Left renal pelvis (tissue), 4 donors: ENCODE results near the gene MRPS14. TPM values are rescaled to one million over a fixed set of nuclear protein-coding genes. Genes with fewer than 3 reads are reported as not detected.
"Not testable (repeated sequence)": the region's sequence is repeated elsewhere in the genome, so short reads cannot be mapped to it uniquely, and the experiment has no call there.

ENCODE experiments used
- DNase-seq, 4 donors: peaks; one replicate each; pipeline ENCODE4 v3.0.0-alpha.2; 2013; ENCODE audit warnings: low read depth in 4 of 4, low spot score in 3 of 4
- polyA plus RNA-seq, 4 donors: library from polyadenylated mRNA; unstranded; fragments of 120-200 nt; gene quantifications; one replicate each; pipeline ENCODE4 v1.2.1, GENCODE V29; 2013; ENCODE audit not compliant: insufficient read length in 4 of 4

The MRPS14 gene
- polyA plus RNA-seq, 4 donors = 46.4 to 56.4 (median 49.2) TPM

DNA sequence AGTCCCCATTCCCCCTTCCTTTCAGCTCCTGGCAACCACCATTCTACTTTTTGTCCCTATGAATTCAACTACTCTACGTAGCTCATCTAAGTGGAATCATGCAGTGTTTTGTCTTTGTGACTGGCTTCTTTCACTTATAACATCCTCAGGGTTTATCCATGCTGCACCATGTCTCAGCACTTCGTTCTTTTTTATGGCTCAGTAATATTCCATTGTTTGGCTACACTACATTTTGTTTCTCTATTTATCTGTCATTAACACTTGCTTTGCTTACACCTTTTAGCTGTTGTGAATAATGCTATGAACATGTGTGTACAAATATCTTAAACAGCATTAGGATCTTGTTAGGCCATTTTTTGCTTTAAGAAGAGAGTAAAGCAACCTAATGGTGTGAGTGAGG lies 1.5 kb upstream of the MRPS14 start:
- no peak for DNase-seq

DNA sequence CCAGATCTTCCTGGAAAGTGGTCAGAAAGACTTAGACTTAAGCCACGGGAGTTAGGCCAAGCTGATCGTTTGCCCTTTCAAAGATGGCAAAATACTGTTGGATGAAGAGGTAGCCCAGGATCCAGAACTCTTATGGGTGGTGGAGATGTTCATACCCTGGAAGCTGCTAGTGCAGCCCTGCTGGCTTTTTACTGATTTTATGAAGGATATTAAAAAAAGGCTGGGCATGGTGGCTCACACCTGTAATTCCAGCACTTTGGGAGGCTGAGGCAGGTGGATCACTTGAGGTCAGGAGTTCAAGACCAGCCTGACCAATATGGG lies 657 bp upstream of the MRPS14 start:
- not testable (repeated sequence) for DNase-seq

GRCh38 chr1:175019524-175019923 lies 3.7 kb downstream of the MRPS14 start:
- DNase-seq = no peak

GRCh38 chr1:175015243-175015642 lies 8.0 kb downstream of the MRPS14 start:
- DNase-seq = no peak

- DNase-seq = no peak
Observed at GRCh38 chr1:175013445-175013844, 9.8 kb downstream of the MRPS14 start.

- no peak for DNase-seq
Observed at GRCh38 chr1:175009532-175009931, 13.7 kb downstream of the MRPS14 start.

GRCh38 chr1:175005085-175005783 lies 18.0 kb downstream of the MRPS14 start:
- DNase-seq = no peak

GRCh38 chr1:175003521-175003920 lies 19.7 kb downstream of the MRPS14 start:
- DNase-seq = no peak

DNA sequence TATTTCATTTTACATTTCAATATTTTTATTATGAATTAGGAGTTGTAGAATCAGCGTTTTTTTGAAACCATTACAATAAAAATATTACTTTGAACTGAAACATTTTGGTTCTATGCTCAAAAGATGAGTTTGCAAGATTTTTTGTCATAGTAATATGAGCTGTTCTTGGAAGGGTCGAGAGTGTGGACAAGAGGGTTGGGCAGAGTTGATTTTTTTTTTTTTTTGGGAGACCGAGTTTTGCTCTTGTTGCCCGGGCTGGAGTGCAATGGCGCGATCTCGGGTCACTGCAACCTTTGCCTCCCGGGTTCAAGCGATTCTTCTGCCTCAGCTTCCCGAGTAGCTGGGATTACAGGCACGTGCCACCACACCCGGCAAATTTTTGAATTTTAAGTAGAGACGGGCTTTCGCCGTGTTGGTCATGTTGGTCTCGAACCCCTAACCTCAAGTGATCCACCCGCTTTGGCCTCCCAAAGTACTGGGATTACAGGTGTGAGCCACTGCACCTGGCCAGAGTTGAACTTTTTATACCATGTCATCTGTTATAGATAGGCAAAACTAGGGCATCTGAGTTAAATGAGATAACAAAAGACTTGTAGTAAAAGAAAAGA lies 20.2 kb downstream of the MRPS14 start:
- no peak for DNase-seq

DNA sequence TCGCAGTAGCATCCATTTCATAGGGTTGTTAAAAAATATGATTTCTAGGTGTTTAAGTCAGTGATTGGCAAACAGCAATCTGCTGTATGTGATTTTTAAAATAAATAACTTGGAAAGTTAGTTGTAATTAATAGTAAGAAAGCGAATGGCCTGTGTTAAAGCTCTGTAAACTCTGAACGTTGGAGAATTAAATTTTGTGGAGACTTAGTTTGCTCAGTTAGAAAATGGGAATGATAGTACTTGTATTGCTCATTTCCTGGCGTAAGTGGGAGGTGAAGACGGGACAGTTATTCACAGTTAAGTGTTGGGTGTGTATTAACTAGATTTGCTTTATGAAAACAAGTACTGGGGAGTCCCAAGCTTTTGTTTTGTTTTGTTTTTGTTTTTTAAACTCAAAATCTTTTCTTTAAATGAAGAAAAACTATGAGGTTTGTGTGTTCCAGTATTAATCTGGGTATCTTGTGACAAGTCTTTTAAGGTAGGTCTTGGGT lies 22.5 kb downstream of the MRPS14 start:
- DNase-seq = no peak

DNA sequence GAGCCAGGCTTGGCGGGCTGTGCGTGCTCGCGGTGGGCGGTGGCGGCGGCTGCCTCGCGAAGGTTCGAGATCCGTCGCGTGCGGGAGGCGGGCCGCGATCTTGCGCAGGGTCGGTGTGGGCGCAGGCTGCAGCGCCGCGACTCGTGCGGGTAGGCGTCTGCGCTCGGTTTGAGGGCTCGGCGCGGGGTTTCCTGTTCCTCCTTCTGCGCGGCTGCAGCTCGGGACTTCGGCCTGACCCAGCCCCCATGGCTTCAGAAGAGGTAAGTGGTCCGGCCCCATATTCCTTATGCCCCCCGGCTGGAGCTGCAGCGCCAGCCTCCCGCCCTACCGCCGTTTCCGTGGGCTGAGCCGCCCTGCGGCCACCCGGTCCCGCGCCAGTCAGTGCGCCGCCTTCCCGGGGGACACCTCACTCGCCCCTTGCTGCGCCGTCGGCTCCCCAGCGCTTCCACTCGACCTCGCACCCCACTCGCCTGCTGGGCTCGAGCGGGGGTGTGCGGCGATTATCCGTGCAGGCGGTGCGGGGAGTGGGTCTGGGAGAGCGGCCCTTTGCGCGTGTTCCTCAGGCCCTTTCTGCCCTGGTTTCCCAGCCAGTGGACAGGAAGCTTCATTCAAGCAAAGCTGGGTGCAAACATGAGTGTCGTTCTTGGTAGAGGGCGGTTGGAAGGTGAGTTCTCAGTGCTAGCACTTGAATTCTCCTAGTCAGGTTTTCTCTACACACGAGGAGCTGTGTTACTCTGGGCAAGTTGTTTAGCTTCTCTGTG lies 23.1 kb downstream of the MRPS14 start, which contains the start of gene CACYBP:
Gene CACYBP (plus strand): TSS at position 12 of the 761 bp plus-strand sequence. CDS start 234 bp downstream, at position 246.
- DNase-seq = no peak

DNA sequence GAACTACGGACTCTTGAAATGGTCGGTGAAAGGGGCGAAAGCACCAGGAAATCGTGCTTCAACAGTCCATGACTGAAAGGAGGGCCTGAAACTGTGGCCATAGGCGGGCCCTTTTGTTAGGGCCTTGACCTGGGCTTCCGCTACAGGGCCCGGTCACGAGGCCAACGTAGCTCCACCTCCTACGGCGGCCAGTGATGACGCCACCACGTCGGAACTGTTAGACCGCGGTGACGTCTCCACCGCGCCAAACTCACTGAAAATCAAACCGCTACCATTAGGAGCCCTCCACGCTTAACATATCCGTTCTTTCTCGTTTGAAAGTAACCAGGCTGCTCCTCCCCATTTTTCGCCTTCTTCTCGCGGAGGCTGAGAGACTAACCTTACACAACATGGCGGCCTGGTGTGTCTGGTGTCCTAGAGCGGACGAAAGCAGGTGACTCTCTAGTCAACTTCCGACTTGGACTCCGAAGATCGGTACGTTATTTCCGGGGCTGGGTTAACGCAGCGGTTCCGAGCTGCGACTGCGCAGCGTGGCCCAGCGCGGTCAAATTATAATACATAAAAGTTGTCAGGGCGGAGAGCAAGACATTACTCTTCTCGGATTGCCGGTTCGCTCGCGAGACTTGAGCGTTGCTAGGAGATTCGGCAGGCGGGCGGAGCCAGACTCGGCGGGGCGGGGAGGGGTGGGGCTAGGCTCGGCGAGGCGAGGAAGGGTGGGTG lies 23.8 kb downstream of the MRPS14 start:
- peak; percentile 96 to 100 (median 98) for DNase-seq

DNA sequence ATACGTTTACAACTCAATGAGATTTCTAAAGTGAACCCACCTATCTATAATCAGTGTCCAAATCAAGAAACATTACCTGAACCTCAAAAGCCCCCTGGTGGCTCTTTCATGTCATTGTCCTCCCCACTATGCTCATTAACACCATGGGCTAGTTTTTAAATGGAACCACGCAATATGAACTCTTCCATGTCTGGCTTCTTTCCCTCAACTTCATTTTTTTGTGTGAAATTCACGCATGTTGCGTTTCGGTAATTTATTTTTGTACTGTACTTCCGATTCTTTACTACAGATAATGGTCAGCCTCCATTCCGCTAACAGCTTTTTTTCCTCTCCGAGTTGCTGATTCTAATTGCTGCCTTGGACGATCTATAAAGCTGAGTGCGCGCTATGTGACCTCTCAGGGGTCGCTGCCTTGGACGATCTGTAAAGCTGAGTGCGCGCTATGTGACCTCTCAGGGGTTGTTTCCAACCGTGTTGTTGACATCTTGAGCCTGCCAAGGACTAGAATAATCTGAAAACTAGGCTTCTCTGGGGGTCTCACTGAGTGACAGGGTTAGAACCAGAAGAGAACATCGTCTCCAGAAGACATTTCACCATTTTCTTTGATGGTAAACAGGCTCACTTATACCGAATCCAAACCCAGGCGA lies 24.5 kb downstream of the MRPS14 start:
- peak in 3 of 4 donors; percentile 36 to 51 (median 51) for DNase-seq

DNA sequence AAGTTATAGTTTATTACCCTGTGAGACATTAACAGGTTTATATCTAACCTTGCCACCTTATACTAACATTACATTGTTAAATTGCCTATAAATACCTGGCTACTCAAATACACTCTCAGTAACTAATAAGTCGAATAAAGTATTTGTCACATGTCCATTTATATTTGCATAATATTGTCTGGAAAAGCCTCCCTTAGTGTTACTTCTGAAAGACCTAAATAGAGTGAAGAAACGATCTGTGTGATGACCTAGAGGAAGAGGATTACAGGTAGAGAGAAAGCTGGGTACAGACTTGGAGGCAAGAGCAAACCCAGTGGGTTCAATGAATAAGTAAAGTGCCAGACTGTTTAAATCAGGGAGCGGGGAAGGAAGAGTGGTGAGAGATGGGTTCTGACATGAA lies 26.2 kb downstream of the MRPS14 start:
- no peak for DNase-seq

DNA sequence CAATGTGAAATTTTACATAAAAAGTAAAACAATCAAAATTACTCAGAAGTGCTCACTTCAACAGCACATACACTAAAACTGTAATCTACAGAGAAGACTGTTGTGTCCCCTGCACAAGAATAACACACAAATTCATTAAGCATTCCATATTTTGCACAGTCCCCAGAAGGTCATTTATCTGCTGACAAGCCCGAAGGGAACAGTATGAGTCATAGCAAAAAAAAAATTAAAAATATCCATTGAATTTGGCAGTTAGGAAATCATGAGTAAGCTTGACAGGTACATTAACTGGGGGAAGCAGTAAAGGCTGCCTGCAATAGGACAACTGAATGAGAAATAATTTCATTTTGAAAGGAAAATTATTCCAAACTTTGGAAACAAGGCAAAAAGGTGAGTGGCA lies 26.7 kb downstream of the MRPS14 start:
- DNase-seq = no peak

GRCh38 chr1:174995916-174996315 lies 27.3 kb downstream of the MRPS14 start:
- no peak for DNase-seq

DNA sequence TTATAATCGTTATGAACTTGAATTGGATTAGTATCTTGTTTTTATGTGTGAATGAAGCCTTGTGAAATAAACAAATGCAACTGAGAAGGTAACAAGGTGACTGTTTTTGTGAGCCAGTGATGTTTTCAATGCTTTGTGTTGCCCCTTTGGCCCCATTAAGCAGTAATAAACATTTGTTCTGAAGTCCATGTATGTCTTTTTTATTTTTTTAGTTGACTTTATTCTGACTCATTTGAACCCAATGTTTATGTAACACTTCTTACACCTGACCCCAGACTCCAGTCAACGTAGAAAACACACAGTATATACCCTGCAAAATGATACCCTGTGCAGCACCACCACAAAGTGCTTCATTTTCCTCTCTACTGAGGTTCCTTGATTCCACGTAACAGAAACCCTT lies 28.1 kb downstream of the MRPS14 start:
- DNase-seq = no peak

GRCh38 chr1:174991473-174991872 lies 31.8 kb downstream of the MRPS14 start:
- no peak for DNase-seq

DNA sequence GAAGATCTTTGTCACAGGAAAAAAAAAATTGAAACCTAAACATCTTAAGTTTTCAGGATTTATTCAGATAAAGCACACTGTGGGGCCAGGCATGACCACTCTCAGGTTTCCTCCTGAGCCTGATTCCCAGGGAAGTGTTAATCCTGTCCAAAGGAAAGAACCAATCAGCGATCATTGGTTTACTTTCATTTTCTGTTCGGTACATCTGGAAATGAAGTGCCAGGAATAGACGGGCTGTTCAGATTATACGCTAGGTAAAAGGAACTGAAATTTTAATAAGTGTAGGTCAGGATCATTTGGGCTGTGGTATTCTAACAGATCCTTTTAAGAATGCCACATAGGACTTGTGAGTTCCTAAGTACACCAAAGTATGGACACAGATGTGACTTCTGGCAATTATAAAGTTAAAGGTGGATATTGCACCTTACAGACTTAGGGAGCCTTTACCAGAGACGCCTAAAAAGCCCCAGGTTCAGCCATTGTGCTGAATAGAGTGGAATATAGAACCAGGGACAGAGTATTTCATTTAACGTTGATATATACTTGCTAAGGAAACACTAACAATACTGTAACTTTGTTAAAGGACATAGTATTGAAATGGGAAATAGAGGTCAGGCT lies 32.7 kb downstream of the MRPS14 start:
- DNase-seq = no peak
